GM08714 (cell line): Measurements from ENCODE around the gene OR8D2.
"Not testable (repeated sequence)": the region's sequence is repeated elsewhere in the genome, so short reads cannot be mapped to it uniquely, and the experiment has no call there.

ENCODE experiments used
- H3K4me3 ChIP-seq: fragments of 200-500 bp; sonication (Bioruptor generic); 2 replicates; pipeline ENCODE4 v1.5.1; 2014; ENCODE audit warnings: mild to moderate bottlenecking, low read length, inconsistent platforms
- ZNF274 ChIP-seq: IDR thresholded peaks from 2 replicates; pipeline ENCODE4 v1.6.1; 2012; ENCODE audit warnings: mild to moderate bottlenecking, low read depth, low read length

Gene OR8D2

DNA sequence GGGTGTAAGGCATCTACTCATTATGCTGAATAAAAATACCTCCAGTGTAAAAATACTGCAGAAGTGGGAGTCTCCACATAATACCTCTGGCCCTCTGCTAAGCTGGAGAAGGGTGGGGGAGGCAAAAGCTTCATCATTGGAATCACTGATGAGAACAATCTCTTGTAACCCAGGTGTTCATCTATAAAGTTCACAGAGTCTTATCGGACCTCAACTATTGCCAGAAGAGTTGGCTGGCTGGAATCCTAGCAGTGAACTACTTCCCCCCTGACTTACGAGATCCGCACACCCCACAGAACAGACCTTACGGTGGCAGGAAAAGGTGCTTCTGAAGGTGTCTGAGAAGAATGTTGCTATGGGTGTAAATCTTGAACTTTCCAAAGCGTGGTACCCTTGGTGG lies 8.7 kb downstream of the OR8D2 start:
- no peak for TF ChIP-seq ZNF274
- no peak overlapping the region for H3K4me3 ChIP-seq

- no peak overlapping the region for H3K4me3 ChIP-seq
- TF ChIP-seq ZNF274 = no peak
Observed at GRCh38 chr11:124310721-124311120, 9.3 kb downstream of the OR8D2 start.

GRCh38 chr11:124307093-124307492 lies 12.9 kb downstream of the OR8D2 start:
- no peak for TF ChIP-seq ZNF274
- no peak overlapping the region for H3K4me3 ChIP-seq

DNA sequence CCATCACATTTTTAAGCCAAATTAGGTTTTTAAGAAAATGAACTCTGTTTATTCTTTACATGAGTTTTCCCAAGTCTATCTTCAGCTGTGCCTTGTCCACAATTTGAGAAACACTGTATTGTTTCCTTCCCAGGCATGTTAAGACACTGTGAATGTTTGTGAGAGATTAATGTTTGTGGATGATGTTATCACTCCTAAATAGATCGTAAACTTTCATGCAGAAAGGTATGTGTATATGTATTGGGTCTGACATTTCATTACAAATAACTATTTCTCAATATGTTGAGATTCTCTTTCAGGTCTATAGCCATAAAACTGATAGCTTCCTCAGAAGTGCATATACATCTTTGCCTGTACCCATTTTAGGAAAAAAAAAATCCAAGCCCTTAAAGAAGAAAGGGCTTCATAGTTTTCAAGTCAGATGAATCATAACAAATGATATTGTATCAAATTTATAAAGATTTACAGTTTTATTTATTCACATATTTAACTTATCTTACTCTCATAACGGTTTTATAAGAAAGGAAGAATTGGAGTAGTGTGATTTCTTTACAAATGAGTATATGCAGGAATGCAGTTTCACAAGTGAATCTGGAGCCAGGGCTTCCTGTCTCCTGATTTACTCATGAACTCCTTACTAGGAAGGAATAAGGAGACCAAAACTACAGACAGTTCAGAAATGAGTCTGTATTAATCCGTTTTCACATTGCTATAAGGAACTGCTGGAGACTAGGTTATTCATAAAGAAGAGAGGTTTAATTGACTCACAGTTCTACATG lies 17.5 kb downstream of the OR8D2 start:
- H3K4me3 ChIP-seq = no peak overlapping the region
- no peak for TF ChIP-seq ZNF274

GRCh38 chr11:124301548-124301947 lies 18.4 kb downstream of the OR8D2 start:
- no peak overlapping the region for H3K4me3 ChIP-seq
- TF ChIP-seq ZNF274 = no peak

DNA sequence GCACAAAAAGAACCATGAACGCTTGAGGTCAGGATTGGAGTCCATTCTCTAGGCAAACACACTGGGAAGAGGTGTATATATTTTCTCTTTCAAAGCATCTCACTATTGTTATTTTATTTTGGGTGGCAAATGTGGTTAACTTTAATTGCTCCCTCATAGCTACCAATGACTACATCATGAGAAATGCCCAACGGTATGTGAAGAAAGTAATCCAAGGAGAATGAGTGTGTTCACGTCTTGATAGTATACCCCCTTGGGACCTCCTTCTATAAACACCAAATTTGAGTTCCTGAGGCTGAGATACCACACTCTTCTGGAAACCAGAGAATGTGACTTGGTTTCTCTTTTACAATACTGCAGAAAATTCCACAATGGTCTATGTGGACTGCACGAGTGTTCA lies 22.1 kb downstream of the OR8D2 start:
- TF ChIP-seq ZNF274 = no peak
- H3K4me3 ChIP-seq = no peak overlapping the region

- H3K4me3 ChIP-seq = no peak overlapping the region
- no peak for TF ChIP-seq ZNF274
Observed at GRCh38 chr11:124296016-124296415, 24.0 kb downstream of the OR8D2 start.

GRCh38 chr11:124294687-124295086 lies 25.3 kb downstream of the OR8D2 start:
- no peak for TF ChIP-seq ZNF274
- H3K4me3 ChIP-seq = no peak overlapping the region

GRCh38 chr11:124285610-124286344 lies 34.2 kb downstream of the OR8D2 start:
- no peak for TF ChIP-seq ZNF274
- H3K4me3 ChIP-seq = no peak overlapping the region

DNA sequence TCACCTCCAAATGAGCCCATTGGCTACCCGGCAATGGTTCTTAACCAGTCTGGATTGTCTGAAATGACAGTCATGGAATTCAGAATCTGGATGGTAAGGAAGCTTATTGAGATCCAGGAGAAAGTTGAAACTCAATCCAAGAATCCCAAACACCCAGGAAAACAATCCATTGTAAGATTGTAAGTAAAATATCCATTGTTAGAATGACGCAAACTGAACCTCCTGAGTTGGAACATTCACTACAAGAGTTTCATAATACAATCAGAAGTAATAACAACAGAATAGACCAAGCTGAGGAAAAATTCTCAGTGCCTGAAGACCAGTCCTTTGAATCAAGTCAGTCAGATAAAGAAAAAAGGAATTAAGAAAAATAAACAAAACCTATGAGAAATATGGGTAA lies 41.7 kb downstream of the OR8D2 start:
- no peak for TF ChIP-seq ZNF274
- no peak overlapping the region for H3K4me3 ChIP-seq

- no peak for TF ChIP-seq ZNF274
- H3K4me3 ChIP-seq = no peak overlapping the region
Observed at GRCh38 chr11:124277804-124278203, 42.2 kb downstream of the OR8D2 start.

GRCh38 chr11:124277207-124277606 lies 42.8 kb downstream of the OR8D2 start:
- no peak for TF ChIP-seq ZNF274
- H3K4me3 ChIP-seq = no peak overlapping the region

- H3K4me3 ChIP-seq = no peak overlapping the region
- no peak for TF ChIP-seq ZNF274
Observed at GRCh38 chr11:124276081-124276480, 43.9 kb downstream of the OR8D2 start.

GRCh38 chr11:124274000-124274399 lies 46.0 kb downstream of the OR8D2 start:
- no peak overlapping the region for H3K4me3 ChIP-seq
- TF ChIP-seq ZNF274 = no peak

GRCh38 chr11:124270886-124271285 lies 49.1 kb downstream of the OR8D2 start:
- not testable (repeated sequence) for H3K4me3 ChIP-seq
